SU-DHL-6 (cell line): ENCODE measurements around the gene ELP1.

Experiments used
- H2AFZ ChIP-seq: fragments of 200-600 bp; sonication (generic); 2 replicates; pipeline ENCODE4 v1.6.1; 2014; ENCODE audit warnings: low read depth, mild to moderate bottlenecking, moderate library complexity, mixed read lengths, antibody characterized with exemption, low read length; ENCODE audit not compliant: severe bottlenecking
- H3F3A ChIP-seq: fragments of 200-600 bp; shearing (Covaris generic); 2 replicates; pipeline ENCODE4 v1.6.0; 2016; ENCODE audit warnings: antibody characterized with exemption, mild to moderate bottlenecking; ENCODE audit not compliant: insufficient read depth
- H3K27ac ChIP-seq: fragments of 200-600 bp; sonication (generic); 2 replicates; pipeline ENCODE4 v1.5.1; 2016; ENCODE audit warnings: low read depth, mild to moderate bottlenecking, low read length, moderate library complexity, mixed read lengths
- H3K27me3 ChIP-seq: fragments of 200-600 bp; sonication (generic), shearing (Covaris generic); 2 replicates; pipeline ENCODE4 v1.6.0; 2014; ENCODE audit warnings: mild to moderate bottlenecking, low read length
- H3K36me3 ChIP-seq: fragments of 200-600 bp; sonication (generic); 2 replicates; pipeline ENCODE4 v1.6.1; 2014; ENCODE audit warnings: mild to moderate bottlenecking, low read length, mixed read lengths
- H3K4me2 ChIP-seq: fragments of 300-600, 200-600 bp; shearing (Covaris generic), sonication (generic); 2 replicates; pipeline ENCODE4 v1.6.0; 2014; ENCODE audit warnings: low read length, low read depth, mild to moderate bottlenecking; ENCODE audit not compliant: poor library complexity, severe bottlenecking
- H3K4me3 ChIP-seq: fragments of 200-600 bp; sonication (generic); 2 replicates; pipeline ENCODE4 v1.5.1; 2014; ENCODE audit warnings: antibody characterized with exemption, low read length, mild to moderate bottlenecking, mixed read lengths; ENCODE audit not compliant: insufficient read depth, poor library complexity, severe bottlenecking
- H3K79me2 ChIP-seq: fragments of 200-600 bp; sonication (generic); 2 replicates; pipeline ENCODE4 v1.6.1; 2014; ENCODE audit warnings: mild to moderate bottlenecking, low read length, moderate library complexity; ENCODE audit not compliant: insufficient read depth
- H3K9ac ChIP-seq: fragments of 200-600 bp; sonication (generic); 2 replicates; pipeline ENCODE4 v1.7.0; 2014; ENCODE audit warnings: mild to moderate bottlenecking, low read length
- H3K9me2 ChIP-seq: fragments of 200-600 bp; sonication (generic); replicated peaks from 2 replicates; pipeline ENCODE4 v1.6.1; 2014; ENCODE audit warnings: low read length; ENCODE audit not compliant: insufficient read depth
- H3K9me3 ChIP-seq: fragments of 200-600 bp; sonication (generic); 2 replicates; pipeline ENCODE4 v1.6.1; 2014; ENCODE audit warnings: low read length, mixed read lengths; ENCODE audit not compliant: insufficient read depth
- H4K20me1 ChIP-seq: fragments of 200-600 bp; sonication (generic); 2 replicates; pipeline ENCODE4 v1.6.1; 2014; ENCODE audit warnings: low read depth, mild to moderate bottlenecking, antibody characterized with exemption, low read length, moderate library complexity, mixed read lengths
- CTCF ChIP-seq: fragments of 200-600 bp; sonication (generic); IDR thresholded peaks from one replicate; pipeline ENCODE4 v1.5.1; 2017; ENCODE audit warnings: antibody characterized with exemption, mild to moderate bottlenecking, low read length, moderate library complexity; ENCODE audit not compliant: insufficient read depth, poor library complexity, severe bottlenecking
- EZH2phosphoT487 ChIP-seq: fragments of 200-600 bp; sonication (generic), shearing (Covaris generic); conservative IDR thresholded peaks from 2 replicates; pipeline ENCODE4 v1.6.1; 2018; ENCODE audit warnings: mild to moderate bottlenecking, antibody characterized with exemption, low read length, moderate library complexity, mixed read lengths

Gene ELP1

GRCh38 chr9:108911820-108912219 is 22.1 kb downstream of the ELP1 start:
- no peaks in the 10 kb centered on the region for H3F3A ChIP-seq
- H3K9me3 ChIP-seq, result no peaks in the 10 kb centered on the region
- H3K36me3 ChIP-seq, result peaks cover 3% of the 10 kb centered on the region; the same call in 1 of the 2 replicates

GRCh38 chr9:108910914-108911313 is 23.0 kb downstream of the ELP1 start:
- no peak overlapping the region for H3K4me2 ChIP-seq
- no peaks in the 10 kb centered on the region for H3K9me2 ChIP-seq
- H3K79me2 ChIP-seq, result no peaks in the 10 kb centered on the region
- no peak for TF ChIP-seq EZH2phosphoT487
- no peak for TF ChIP-seq CTCF
- H3F3A ChIP-seq, result no peaks in the 10 kb centered on the region
- peaks cover 3% of the 10 kb centered on the region; the same call in 1 of the 2 replicates for H3K36me3 ChIP-seq
- H3K4me3 ChIP-seq, result no peak overlapping the region
- no peaks in the 10 kb centered on the region for H3K9me3 ChIP-seq
- no peak overlapping the region for H3K9ac ChIP-seq
- no peak overlapping the region for H2AFZ ChIP-seq
- no peak overlapping the region for H3K27ac ChIP-seq
- H4K20me1 ChIP-seq, result no peaks in the 10 kb centered on the region
- H3K27me3 ChIP-seq, result no peaks in the 10 kb centered on the region

More at GRCh38 chr9:108911820-108912219, 22.1 kb downstream of the ELP1 start:
- Histone ChIP-seq H3K4me2 (no peak overlapping the region), H3K9me2 (no peaks in the 10 kb centered on the region), H3K79me2 (no peaks in the 10 kb centered on the region), H3K4me3 (no peak overlapping the region), H3K27ac (no peak overlapping the region), H3K27me3 (no peaks in the 10 kb centered on the region), H2AFZ (no peak overlapping the region), H4K20me1 (no peaks in the 10 kb centered on the region), H3K9ac (no peak overlapping the region)
- TF ChIP-seq CTCF (no peak), EZH2phosphoT487 (no peak)

- Histone ChIP-seq H3K27me3 (no peaks in the 10 kb centered on the region), H3K36me3 (peaks cover 3% of the 10 kb centered on the region; the same call in 1 of the 2 replicates), H3K9me3 (no peaks in the 10 kb centered on the region), H3K27ac (no peak overlapping the region), H3K9ac (no peak overlapping the region), H4K20me1 (no peaks in the 10 kb centered on the region), H3K4me2 (no peak overlapping the region), H3F3A (no peaks in the 10 kb centered on the region), H3K9me2 (no peaks in the 10 kb centered on the region), H3K4me3 (no peak overlapping the region), H2AFZ (no peak overlapping the region), H3K79me2 (no peaks in the 10 kb centered on the region)
- TF ChIP-seq CTCF (no peak), EZH2phosphoT487 (no peak)
Observed at GRCh38 chr9:108910402-108910801, 23.5 kb downstream of the ELP1 start.

- H3K9me2 ChIP-seq, result no peaks in the 10 kb centered on the region
- no peaks in the 10 kb centered on the region for H4K20me1 ChIP-seq
- H3K4me2 ChIP-seq, result no peak overlapping the region
- no peaks in the 10 kb centered on the region for H3K27me3 ChIP-seq
- H3K4me3 ChIP-seq, result no peak overlapping the region
- H3F3A ChIP-seq, result no peaks in the 10 kb centered on the region
- no peaks in the 10 kb centered on the region for H3K36me3 ChIP-seq
- H3K27ac ChIP-seq, result no peak overlapping the region
- H3K9me3 ChIP-seq, result no peaks in the 10 kb centered on the region
- H3K79me2 ChIP-seq, result no peaks in the 10 kb centered on the region
- TF ChIP-seq CTCF (no peak), EZH2phosphoT487 (no peak)
- no peak overlapping the region for H3K9ac ChIP-seq
- no peak overlapping the region for H2AFZ ChIP-seq
Observed at GRCh38 chr9:108905494-108905893, 28.4 kb downstream of the ELP1 start.
